A673 (cell line): Measurements from ENCODE around the gene ENTPD7. TPM values are rescaled to one million over a fixed set of nuclear protein-coding genes. Genes with fewer than 3 reads are reported as not detected.

Experiments used
- BruUV-seq: library from RNA; stranded (reverse); fragments of 400-500 nt; replicated peaks from 2 replicates; lab custom pipeline; 2021; lab: Mats Ljungman, UMichigan
- CTCF ChIA-PET: fragments of 300-600 bp; sonication (Branson Sonifier 250); formaldehyde crosslinking; loops from one replicate; lab custom pipeline; 2022; ENCODE audit warnings: antibody characterized with exemption; lab: Charles Lee
- POLR2A ChIA-PET: fragments of 300-600 bp; sonication (Branson Sonifier 250); formaldehyde crosslinking; loops from one replicate; lab custom pipeline; 2022; ENCODE audit warnings: antibody characterized with exemption; ENCODE audit not compliant: low non-redundant PET; lab: Charles Lee
- DNase-seq: peaks from one replicate; pipeline ENCODE4 v3.0.0-alpha.2; 2015; ENCODE audit warnings: low spot score
- H3K27ac ChIP-seq: fragments of 200-600 bp; sonication (generic); 2 replicates; pipeline ENCODE4 v1.5.1; 2016; ENCODE audit warnings: mixed run types, low read depth, mild to moderate bottlenecking, mixed read lengths, antibody characterized with exemption, low read length; ENCODE audit not compliant: poor library complexity, severe bottlenecking
- H3K27me3 ChIP-seq: fragments of 200-600 bp; sonication (generic); replicated peaks from 2 replicates; pipeline ENCODE4 v1.6.1; 2017; ENCODE audit warnings: mixed run types, low read depth, mild to moderate bottlenecking, mixed read lengths, antibody characterized with exemption, low read length; ENCODE audit not compliant: insufficient read depth, poor library complexity
- H3K36me3 ChIP-seq: fragments of 200-600 bp; sonication (generic); 2 replicates; pipeline ENCODE4 v1.6.1; 2016; ENCODE audit warnings: mixed run types, mild to moderate bottlenecking, mixed read lengths, antibody characterized with exemption, low read length; ENCODE audit not compliant: insufficient read depth, poor library complexity, severe bottlenecking
- H3K4me1 ChIP-seq: fragments of 200-600 bp; sonication (generic); 2 replicates; pipeline ENCODE4 v1.6.1; 2017; ENCODE audit warnings: mixed run types, mild to moderate bottlenecking, mixed read lengths, antibody characterized with exemption, low read length; ENCODE audit not compliant: insufficient read depth, poor library complexity, severe bottlenecking
- H3K4me3 ChIP-seq: fragments of 200-600 bp; sonication (generic); 2 replicates; pipeline ENCODE4 v1.5.1; 2016; ENCODE audit warnings: low read depth, mixed run types, mild to moderate bottlenecking, mixed read lengths, low read length; ENCODE audit not compliant: poor library complexity, severe bottlenecking
- H3K9me3 ChIP-seq: fragments of 200-600 bp; sonication (generic); 2 replicates; pipeline ENCODE4 v1.6.1; 2016; ENCODE audit warnings: mixed run types, low read depth, mild to moderate bottlenecking, mixed read lengths, antibody characterized with exemption, low read length; ENCODE audit not compliant: poor library complexity, severe bottlenecking
- EZH2 ChIP-seq: fragments of 200-600 bp; sonication (generic); IDR thresholded peaks from 2 replicates; pipeline ENCODE4 v1.6.1; 2017; ENCODE audit warnings: borderline replicate concordance, low read depth, mild to moderate bottlenecking, mixed read lengths, antibody characterized with exemption, low read length; ENCODE audit not compliant: poor library complexity, severe bottlenecking
- intact Hi-C: fragments of 100-400 bp; cut with micrococcal nuclease; formaldehyde crosslinking; loops from one replicate; pipeline ENCODE4 v1.10.0; 2022; ENCODE audit not compliant: unreplicated experiment
- total RNA-seq: library from RNA; stranded (reverse); gene quantifications from 2 replicates; pipeline ENCODE4 v1.2.3, GENCODE V29; 2021
- TF ChIP-seq, protein P1 (sequence below): fragments of 300-800, 200-600 bp; sonication (generic); conservative IDR thresholded peaks from 2 replicates; pipeline ENCODE4 v1.5.1; 2017; ENCODE audit warnings: low read depth, mild to moderate bottlenecking, antibody characterized with exemption, low read length, moderate library complexity, mixed read lengths

The ENTPD7 gene
- total RNA-seq, 1 experiment from 2014 or later: 11.1 TPM

DNA sequence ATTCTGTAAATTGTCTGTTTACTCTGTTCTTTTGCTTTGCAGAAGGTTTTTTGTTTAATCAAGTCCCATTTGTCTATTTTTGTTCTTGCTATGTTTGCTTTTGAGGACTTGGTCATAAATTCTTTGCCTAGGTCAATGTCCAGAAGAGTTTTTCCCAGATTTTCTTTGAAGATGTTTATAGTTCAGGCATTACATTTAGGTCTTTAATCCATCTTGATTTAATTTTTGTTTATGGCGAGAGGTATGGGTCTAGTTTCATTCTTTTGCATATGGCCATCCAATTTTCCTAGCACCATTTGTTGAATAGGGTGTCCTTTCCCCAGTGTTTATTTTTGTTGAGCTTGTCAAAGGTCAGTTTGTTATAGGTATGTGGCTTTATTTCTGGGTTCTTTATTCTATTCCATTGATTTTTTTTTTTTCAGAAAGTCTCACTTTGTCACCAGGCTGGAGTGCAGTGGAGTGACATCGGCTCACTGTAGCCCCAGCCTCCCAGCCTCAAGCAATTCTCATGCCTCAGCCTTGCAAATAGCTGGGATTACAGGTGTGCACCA is 11.6 kb upstream of the ENTPD7 start:
- POLR2A ChIA-PET: no interaction called here

DNA sequence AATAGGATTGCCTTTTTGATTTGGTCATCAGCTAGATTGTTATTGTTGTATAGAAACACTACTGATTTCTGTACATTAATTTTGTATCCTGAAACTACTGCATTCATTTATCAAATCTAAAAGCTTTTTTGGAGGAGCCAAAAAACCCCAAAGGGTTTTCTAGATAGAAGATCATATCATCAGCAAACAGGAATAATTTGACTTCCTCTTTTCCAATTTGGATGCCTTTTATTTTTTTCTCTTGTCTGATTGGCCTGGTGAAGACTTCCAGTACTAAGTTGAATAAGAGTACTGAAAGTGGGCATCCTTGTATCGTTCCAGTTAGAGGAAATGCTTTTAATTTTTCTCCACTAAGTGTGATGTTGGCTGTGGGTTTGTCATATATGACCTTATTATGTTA is 10.6 kb upstream of the ENTPD7 start:
- Histone ChIP-seq H3K27ac (no peak overlapping the region), H3K4me1 (no peaks in the 10 kb centered on the region), H3K4me3 (no peak overlapping the region), H3K27me3 (peaks cover 16% of the 10 kb centered on the region), H3K36me3 (no peaks in the 10 kb centered on the region), H3K9me3 (no peaks in the 10 kb centered on the region)
- ChIA-PET POLR2A (no interaction called here), CTCF (no interaction called here)
- no peak for TF ChIP-seq EZH2
- TF ChIP-seq, protein P1, sequence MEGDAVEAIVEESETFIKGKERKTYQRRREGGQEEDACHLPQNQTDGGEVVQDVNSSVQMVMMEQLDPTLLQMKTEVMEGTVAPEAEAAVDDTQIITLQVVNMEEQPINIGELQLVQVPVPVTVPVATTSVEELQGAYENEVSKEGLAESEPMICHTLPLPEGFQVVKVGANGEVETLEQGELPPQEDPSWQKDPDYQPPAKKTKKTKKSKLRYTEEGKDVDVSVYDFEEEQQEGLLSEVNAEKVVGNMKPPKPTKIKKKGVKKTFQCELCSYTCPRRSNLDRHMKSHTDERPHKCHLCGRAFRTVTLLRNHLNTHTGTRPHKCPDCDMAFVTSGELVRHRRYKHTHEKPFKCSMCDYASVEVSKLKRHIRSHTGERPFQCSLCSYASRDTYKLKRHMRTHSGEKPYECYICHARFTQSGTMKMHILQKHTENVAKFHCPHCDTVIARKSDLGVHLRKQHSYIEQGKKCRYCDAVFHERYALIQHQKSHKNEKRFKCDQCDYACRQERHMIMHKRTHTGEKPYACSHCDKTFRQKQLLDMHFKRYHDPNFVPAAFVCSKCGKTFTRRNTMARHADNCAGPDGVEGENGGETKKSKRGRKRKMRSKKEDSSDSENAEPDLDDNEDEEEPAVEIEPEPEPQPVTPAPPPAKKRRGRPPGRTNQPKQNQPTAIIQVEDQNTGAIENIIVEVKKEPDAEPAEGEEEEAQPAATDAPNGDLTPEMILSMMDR: no peak
- no TSS peak for BruUV-seq
- DNase-seq: no peak
- intact Hi-C loops: no loop called here

More for the DNA sequence above, 11.6 kb upstream of the ENTPD7 start:
- no TSS peak for BruUV-seq
- Histone ChIP-seq H3K27ac (no peak overlapping the region), H3K4me1 (no peaks in the 10 kb centered on the region), H3K36me3 (no peaks in the 10 kb centered on the region), H3K9me3 (no peaks in the 10 kb centered on the region), H3K27me3 (peaks cover 16% of the 10 kb centered on the region), H3K4me3 (no peak overlapping the region)
- intact Hi-C loops: no loop called here
- CTCF ChIA-PET: no interaction called here
- TF ChIP-seq, protein P1: no peak
- TF ChIP-seq EZH2: no peak
- DNase-seq: no peak

DNA sequence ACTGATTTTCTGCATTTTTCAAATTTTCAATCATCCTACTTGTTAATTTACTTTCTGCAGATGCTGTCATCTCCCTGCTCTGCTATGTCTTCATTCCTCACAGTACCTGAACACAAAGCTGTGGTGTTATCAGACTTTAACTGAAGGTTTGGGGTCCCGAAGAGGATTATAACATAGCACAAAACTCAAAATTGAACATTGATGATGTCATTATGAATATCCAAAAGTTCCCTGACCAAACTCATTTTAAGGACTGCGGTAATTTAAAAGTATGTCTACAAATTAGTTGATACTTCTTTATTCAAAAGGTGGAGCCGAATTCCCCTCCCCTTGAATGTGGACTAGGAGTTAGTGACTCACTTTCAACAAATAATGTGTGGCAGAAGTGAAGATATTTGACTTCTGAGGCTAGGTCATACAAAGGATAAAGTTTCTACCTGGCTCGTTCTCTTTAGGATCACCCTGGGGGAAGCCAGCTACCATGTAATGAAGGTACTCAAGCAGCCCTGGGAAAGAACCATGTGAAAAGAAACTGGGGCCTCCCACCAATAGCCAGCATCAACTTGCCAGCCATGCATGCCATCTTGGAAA is 6.4 kb upstream of the ENTPD7 start:
- Histone ChIP-seq H3K27ac (no peak overlapping the region), H3K27me3 (peaks cover 34% of the 10 kb centered on the region), H3K4me3 (no peak overlapping the region), H3K36me3 (no peaks in the 10 kb centered on the region), H3K4me1 (no peaks in the 10 kb centered on the region), H3K9me3 (no peaks in the 10 kb centered on the region)
- no peak for DNase-seq
- no TSS peak for BruUV-seq
- no peak for TF ChIP-seq EZH2
- TF ChIP-seq, protein P1: no peak
- intact Hi-C loops: no loop called here
- ChIA-PET CTCF (no interaction called here), POLR2A (no interaction called here)
